Endodermal cell (in vitro differentiated cells): Measurements from ENCODE around the gene ACACA. TPM values are rescaled to one million over a fixed set of nuclear protein-coding genes. Genes with fewer than 3 reads are reported as not detected.

Source experiments
- DNase-seq: peaks from one replicate; pipeline ENCODE4 v3.0.0-alpha.2; 2017
- H3K27ac ChIP-seq: 2 replicates; pipeline ENCODE4 v1.5.1; 2013; ENCODE audit warnings: mild to moderate bottlenecking, low read depth, low read length, moderate library complexity
- H3K27me3 ChIP-seq: 2 replicates; pipeline ENCODE4 v1.6.1; 2013; ENCODE audit warnings: mild to moderate bottlenecking, low read length, moderate library complexity; ENCODE audit not compliant: insufficient read depth, control insufficient read depth, poor library complexity, severe bottlenecking
- H3K36me3 ChIP-seq: 2 replicates; pipeline ENCODE4 v1.7.0; 2013; ENCODE audit warnings: mild to moderate bottlenecking, low read length, moderate library complexity; ENCODE audit not compliant: control insufficient read depth, insufficient read depth
- H3K4me1 ChIP-seq: one replicate; pipeline ENCODE4 v1.7.0; 2013; ENCODE audit warnings: low read length; ENCODE audit not compliant: control insufficient read depth, insufficient read depth
- H3K4me3 ChIP-seq: 2 replicates; pipeline ENCODE4 v1.5.1; 2013; ENCODE audit warnings: mild to moderate bottlenecking, low read length, moderate library complexity
- H3K9ac ChIP-seq: 2 replicates; pipeline ENCODE4 v1.6.1; 2013; ENCODE audit warnings: mild to moderate bottlenecking, low read length, moderate library complexity; ENCODE audit not compliant: poor library complexity, severe bottlenecking; ENCODE audit errors: extremely low read depth
- H3K9me3 ChIP-seq: 2 replicates; pipeline ENCODE4 v1.6.1; 2013; ENCODE audit warnings: mild to moderate bottlenecking, low read length, moderate library complexity; ENCODE audit not compliant: control insufficient read depth
- H3K27ac Mint-ChIP-seq: 2 replicates; pipeline ENCODE4 v1.8.0; 2020; ENCODE audit warnings: mixed read lengths
- H3K27me3 Mint-ChIP-seq: 2 replicates; pipeline ENCODE4 v1.8.0; 2021; ENCODE audit warnings: mild to moderate bottlenecking, mixed read lengths; ENCODE audit not compliant: insufficient read depth
- H3K36me3 Mint-ChIP-seq: 2 replicates; pipeline ENCODE4 v1.8.0; 2020; ENCODE audit warnings: low read depth, mixed read lengths
- H3K4me1 Mint-ChIP-seq: 2 replicates; pipeline ENCODE4 v1.8.0; 2020; ENCODE audit warnings: mixed read lengths
- H3K4me3 Mint-ChIP-seq: 2 replicates; pipeline ENCODE4 v1.8.0; 2020; ENCODE audit warnings: mild to moderate bottlenecking, moderate library complexity, mixed read lengths
- H3K9me3 Mint-ChIP-seq: 2 replicates; pipeline ENCODE4 v1.8.0; 2020; ENCODE audit warnings: mild to moderate bottlenecking, mixed read lengths
- CTCF ChIP-seq: fragments of 200-600 bp; sonication (generic); conservative IDR thresholded peaks from 2 replicates; pipeline ENCODE4 v1.5.0; 2021; ENCODE audit warnings: antibody characterized with exemption, mild to moderate bottlenecking
- WGBS, 2 experiments: methylation state at CpG; one replicate each; pipeline versions ENCODE4 v1.1.5 to v1.1.7; 2013; ENCODE audit warnings: missing lambda C conversion rate in 2 of 2, mixed read lengths in 1 of 2; ENCODE audit not compliant: insufficient coverage in 1 of 2, insufficient read length in 1 of 2; 5-methylcytosine and 5-hydroxymethylcytosine counted together
- total RNA-seq, 2 donors: library from RNA; stranded (reverse); fragmentation: NEBNext Ultra II Directional in 1 of 2; extraction: Animal tissue kit (Norgen Biotek cat#: 25700) in 1 of 2; gene quantifications; 2 replicates in 1 of 2; 3 replicates in 1 of 2; pipeline ENCODE4 v1.2.1, GENCODE V29; 2021

ACACA gene
- total RNA-seq, 2 donors from 2014 or later, result 66.7 to 68.6 TPM

GRCh38 chr17:37174205-37174604 is 232.4 kb downstream of the ACACA start:
- Mint-ChIP-seq H3K4me3 (no peak overlapping the region), H3K4me1 (peaks cover 4% of the 10 kb centered on the region), H3K27ac (peak overlapping the region; percentile 78), H3K36me3 (peaks cover 11% of the 10 kb centered on the region), H3K27me3 (no peaks in the 10 kb centered on the region), H3K9me3 (no peaks in the 10 kb centered on the region)
- WGBS, 2 experiments, result 64 to 74% methylated on average over 4 of the region's 5 CpGs
- no peak overlapping the region for H3K4me3 ChIP-seq
- no peak overlapping the region for H3K27ac ChIP-seq
- no peak overlapping the region for H3K9ac ChIP-seq
- no peaks in the 10 kb centered on the region for H3K4me1 ChIP-seq
- peak; percentile 80 for TF ChIP-seq CTCF
- peaks cover 37% of the 10 kb centered on the region for H3K36me3 ChIP-seq
- H3K9me3 ChIP-seq, result no peaks in the 10 kb centered on the region
- H3K27me3 ChIP-seq, result no peaks in the 10 kb centered on the region
- peak; percentile 81 for DNase-seq

- no peaks in the 10 kb centered on the region for H3K9me3 ChIP-seq
- no peak overlapping the region for H3K9ac ChIP-seq
- Mint-ChIP-seq H3K4me1 (peaks cover 4% of the 10 kb centered on the region), H3K4me3 (no peak overlapping the region), H3K36me3 (no peaks in the 10 kb centered on the region), H3K27ac (no peak overlapping the region), H3K27me3 (no peaks in the 10 kb centered on the region), H3K9me3 (no peaks in the 10 kb centered on the region)
- H3K27me3 ChIP-seq, result no peaks in the 10 kb centered on the region
- H3K36me3 ChIP-seq, result peaks cover 10% of the 10 kb centered on the region
- H3K4me3 ChIP-seq, result no peak overlapping the region
- peak overlapping the region; percentile 21 for H3K27ac ChIP-seq
- 67 to 70% methylated on average over 2 of the region's 2 CpGs for WGBS, 2 experiments
- H3K4me1 ChIP-seq, result no peaks in the 10 kb centered on the region
- no peak for TF ChIP-seq CTCF
- DNase-seq, result no peak
Observed at GRCh38 chr17:37170881-37171425, 235.7 kb downstream of the ACACA start.

GRCh38 chr17:37168731-37169353 is 237.8 kb downstream of the ACACA start:
- H3K4me3 Mint-ChIP-seq, result no peak overlapping the region
- no peaks in the 10 kb centered on the region for H3K27me3 Mint-ChIP-seq
- no peak overlapping the region for H3K9ac ChIP-seq
- 76 to 90% methylated on average over 2 to 3 of the region's 3 CpGs for WGBS, 2 experiments
- H3K36me3 ChIP-seq, result peaks cover 2% of the 10 kb centered on the region
- H3K27ac ChIP-seq, result no peak overlapping the region
- H3K4me3 ChIP-seq, result no peak overlapping the region
- DNase-seq, result no peak
- no peaks in the 10 kb centered on the region for H3K36me3 Mint-ChIP-seq
- H3K4me1 ChIP-seq, result no peaks in the 10 kb centered on the region
- H3K4me1 Mint-ChIP-seq, result peaks cover 15% of the 10 kb centered on the region
- no peak for TF ChIP-seq CTCF
- H3K27ac Mint-ChIP-seq, result no peak overlapping the region
- no peaks in the 10 kb centered on the region for H3K9me3 ChIP-seq
- no peaks in the 10 kb centered on the region for H3K27me3 ChIP-seq
- no peaks in the 10 kb centered on the region for H3K9me3 Mint-ChIP-seq
